ENCODE results near the gene PGLYRP1. TPM values are rescaled to one million over a fixed set of nuclear protein-coding genes. Genes with fewer than 3 reads are reported as not detected.

Gene PGLYRP1
- total RNA-seq, 1 experiment from 2014 or later, result not detected

DNA sequence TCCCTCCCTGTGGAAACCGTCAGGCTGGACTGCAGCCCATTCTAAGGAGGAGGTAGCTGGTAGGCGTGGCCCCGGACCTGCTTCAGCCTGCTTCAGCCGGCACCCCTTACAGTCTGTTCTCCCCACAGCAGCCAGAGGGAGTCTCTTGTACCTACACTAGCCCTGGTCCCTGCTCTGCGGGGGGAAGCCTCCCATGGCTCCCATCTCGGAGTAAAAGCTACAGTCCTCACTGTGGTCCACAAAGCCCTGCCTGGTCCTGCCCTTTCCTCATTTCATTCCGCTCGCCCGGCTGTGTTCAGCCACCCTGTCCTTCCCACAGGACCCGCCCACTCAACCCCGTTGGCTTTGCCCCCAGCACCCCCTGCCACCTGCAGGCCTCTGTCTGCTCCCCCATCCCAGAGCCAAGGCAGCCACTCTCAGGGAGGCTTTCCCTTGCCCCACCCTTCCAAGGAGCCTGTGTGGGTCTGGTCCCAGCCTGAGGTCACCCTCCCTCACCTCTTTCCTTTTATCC, 1.3 kb downstream of the PGLYRP1 start:
- Histone ChIP-seq H3K9ac (ENCODE audit: low read length) (no peak overlapping the region), H3K27me3 (ENCODE audit: low read length) (no peaks in the 10 kb centered on the region), H4K20me1 (ENCODE audit: low read length) (no peaks in the 10 kb centered on the region), H3K27ac (ENCODE audit: low read length) (no peak overlapping the region), H3K4me1 (ENCODE audit: insufficient read depth, low read length) (no peaks in the 10 kb centered on the region), H3K36me3 (ENCODE audit: low read depth, low read length) (no peaks in the 10 kb centered on the region), H3K9me3 (ENCODE audit: low read length) (no peaks in the 10 kb centered on the region), H3K79me2 (ENCODE audit: low read length) (no peaks in the 10 kb centered on the region), H3K9me2 (replicated peaks; ENCODE audit: low read length) (no peaks in the 10 kb centered on the region), H3K4me2 (ENCODE audit: low read length) (no peak overlapping the region), H2AFZ (ENCODE audit: low read length) (no peak overlapping the region), H3F3A (ENCODE audit: low read length, unreplicated experiment) (no peaks in the 10 kb centered on the region), H3K4me3 (ENCODE audit: low read length) (no peak overlapping the region)
- intact Hi-C loops (cut with micrococcal nuclease), result no loop called here
- BruUV-seq (replicated peaks), result no TSS peak
- no peak for DNase-seq
- ChIA-PET CTCF (no interaction called here), POLR2A (ENCODE audit: unreplicated experiment) (no interaction called here)
- ATAC-seq, result no peak
- TF ChIP-seq EZH2 (IDR thresholded peaks at IDR 0.05; ENCODE audit: low read length, unreplicated experiment) (no peak), EZH2phosphoT487 (IDR thresholded peaks at IDR 0.05; ENCODE audit: borderline replicate concordance, low read length) (no peak), CTCF (conservative IDR thresholded peaks at IDR 0.05; ENCODE audit: low read depth, low read length) (no peak)

- Histone ChIP-seq H3K79me2 (ENCODE audit: low read length) (no peaks in the 10 kb centered on the region), H3K27me3 (ENCODE audit: low read length) (no peaks in the 10 kb centered on the region), H3K9me3 (ENCODE audit: low read length) (no peaks in the 10 kb centered on the region), H3K27ac (ENCODE audit: low read length) (no peak overlapping the region), H3K4me1 (ENCODE audit: insufficient read depth, low read length) (no peaks in the 10 kb centered on the region), H3K9me2 (replicated peaks; ENCODE audit: low read length) (no peaks in the 10 kb centered on the region), H2AFZ (ENCODE audit: low read length) (no peak overlapping the region), H3F3A (ENCODE audit: low read length, unreplicated experiment) (no peaks in the 10 kb centered on the region), H4K20me1 (ENCODE audit: low read length) (no peaks in the 10 kb centered on the region), H3K4me3 (ENCODE audit: low read length) (no peak overlapping the region), H3K4me2 (ENCODE audit: low read length) (no peak overlapping the region), H3K36me3 (ENCODE audit: low read depth, low read length) (no peaks in the 10 kb centered on the region), H3K9ac (ENCODE audit: low read length) (no peak overlapping the region)
- BruUV-seq (replicated peaks), result no TSS peak
- no peak for DNase-seq
- no peak for ATAC-seq
- ChIA-PET POLR2A (ENCODE audit: unreplicated experiment) (no interaction called here), CTCF (no interaction called here)
- intact Hi-C loops (cut with micrococcal nuclease), result no loop called here
- TF ChIP-seq CTCF (conservative IDR thresholded peaks at IDR 0.05; ENCODE audit: low read depth, low read length) (no peak), EZH2phosphoT487 (IDR thresholded peaks at IDR 0.05; ENCODE audit: borderline replicate concordance, low read length) (no peak), EZH2 (IDR thresholded peaks at IDR 0.05; ENCODE audit: low read length, unreplicated experiment) (no peak)
Measured at GRCh38 chr19:46020819-46021125, 2.1 kb downstream of the PGLYRP1 start.

- ATAC-seq (no peak), DNase-seq (no peak)
- no peaks in the 10 kb centered on the region for H3K79me2 ChIP-seq (ENCODE audit: low read length)
- no peak overlapping the region for H3K9ac ChIP-seq (ENCODE audit: low read length)
- H3K9me3 ChIP-seq (ENCODE audit: low read length), result no peaks in the 10 kb centered on the region
- no peak overlapping the region for H3K4me2 ChIP-seq (ENCODE audit: low read length)
- BruUV-seq (replicated peaks), result no TSS peak
- no peak for TF ChIP-seq CTCF (conservative IDR thresholded peaks at IDR 0.05; ENCODE audit: low read depth, low read length)
- no peak for TF ChIP-seq EZH2 (IDR thresholded peaks at IDR 0.05; ENCODE audit: low read length, unreplicated experiment)
- no peak for TF ChIP-seq EZH2phosphoT487 (IDR thresholded peaks at IDR 0.05; ENCODE audit: borderline replicate concordance, low read length)
- intact Hi-C loops (cut with micrococcal nuclease), result no loop called here
- no peak overlapping the region for H3K27ac ChIP-seq (ENCODE audit: low read length)
- no peaks in the 10 kb centered on the region for H4K20me1 ChIP-seq (ENCODE audit: low read length)
- H3K27me3 ChIP-seq (ENCODE audit: low read length), result no peaks in the 10 kb centered on the region
- H3K36me3 ChIP-seq (ENCODE audit: low read depth, low read length), result no peaks in the 10 kb centered on the region
- no peak overlapping the region for H3K4me3 ChIP-seq (ENCODE audit: low read length)
- H2AFZ ChIP-seq (ENCODE audit: low read length), result no peak overlapping the region
- no peaks in the 10 kb centered on the region for H3F3A ChIP-seq (ENCODE audit: low read length, unreplicated experiment)
- CTCF ChIA-PET, result no interaction called here
- POLR2A ChIA-PET (ENCODE audit: unreplicated experiment), result no interaction called here
- H3K4me1 ChIP-seq (ENCODE audit: insufficient read depth, low read length), result no peaks in the 10 kb centered on the region
- H3K9me2 ChIP-seq (replicated peaks; ENCODE audit: low read length), result no peaks in the 10 kb centered on the region
Measured at GRCh38 chr19:46019270-46019669, 3.6 kb downstream of the PGLYRP1 start.
